Measurements from ENCODE around the gene KIAA1958.

GRCh38 chr9:112664531-112664930 is 177.9 kb downstream of the KIAA1958 start:
- TF ChIP-seq CTCF (conservative IDR thresholded peaks at IDR 0.05; ENCODE audit: low read depth, low read length) (no peak), MXI1 (IDR thresholded peaks at IDR 0.05; ENCODE audit: borderline replicate concordance, low read depth, low read length) (no peak), BHLHE40 (IDR thresholded peaks at IDR 0.05; ENCODE audit: low read depth, low read length) (no peak), RAD21 (IDR thresholded peaks at IDR 0.05; ENCODE audit: low read length) (no peak), POLR2A (IDR thresholded peaks at IDR 0.05; ENCODE audit: low read depth, low read length) (no peak), CEBPB (IDR thresholded peaks at IDR 0.05; ENCODE audit: low read depth, low read length) (no peak)
